ENCODE data around the gene DPYSL5. TPM values are rescaled to one million over a fixed set of nuclear protein-coding genes. Genes with fewer than 3 reads are reported as not detected.

Gene DPYSL5
- total and polyA plus RNA-seq, 2 donors (not counting 1 experiment from before 2014, with no cell fraction given) = not detected

DNA sequence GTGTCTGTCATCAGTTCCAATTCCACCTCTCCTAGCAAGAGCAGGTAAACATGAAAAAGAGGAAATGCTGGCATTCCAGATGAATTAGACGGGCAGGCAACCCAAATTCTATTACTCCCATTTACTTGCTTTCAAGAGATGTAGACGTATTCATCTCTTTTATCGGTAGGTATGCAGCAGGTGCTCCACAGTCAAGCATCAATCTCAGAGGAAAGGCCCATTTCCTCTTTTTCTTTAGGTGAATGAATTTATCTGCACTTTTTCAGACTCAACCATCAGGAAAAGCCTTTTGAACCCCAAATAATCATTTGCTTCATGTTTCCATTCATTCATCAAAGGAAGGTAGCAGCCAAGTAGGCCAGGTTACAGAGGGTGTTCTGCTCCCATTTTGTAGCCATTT is 27.9 kb downstream of the DPYSL5 start:
- intact Hi-C loops (cut with micrococcal nuclease) = no loop called here
- Histone ChIP-seq H3K79me2 (ENCODE audit: control insufficient read depth, insufficient read depth, low read length) (no peaks in the 10 kb centered on the region), H3K4me1 (ENCODE audit: control insufficient read depth in 2 of 2, insufficient read depth in 2 of 2, low read length in 2 of 2) (no peaks in the 10 kb centered on the region), H3K9ac (ENCODE audit: low read length) (no peak overlapping the region), H3K4me3 (ENCODE audit: control extremely low read depth in 1 of 5, extremely low read depth in 1 of 5, insufficient read depth in 1 of 5, low read depth in 2 of 5, low read length in 4 of 5) (no peak overlapping the region), H4K20me1 (ENCODE audit: control insufficient read depth, insufficient read depth, low read length, poor library complexity, severe bottlenecking) (no peaks in the 10 kb centered on the region), H2AFZ (ENCODE audit: insufficient read depth, low read depth, low read length, poor library complexity, severe bottlenecking) (no peak overlapping the region), H3K27me3 (replicated peaks in 1 of 4; ENCODE audit: control extremely low read depth in 1 of 4, control insufficient read depth in 3 of 4, insufficient read depth in 4 of 4, low read length in 3 of 4) (peaks cover 0 to 8% (median 0%) of the 10 kb centered on the region in 4 experiments), H3K36me3 (replicated peaks in 1 of 2; ENCODE audit: control extremely low read depth in 1 of 2, control insufficient read depth in 1 of 2, extremely low read depth in 1 of 2, insufficient read depth in 2 of 2, low read length in 1 of 2) (no peaks in the 10 kb centered on the region), H3K27ac (ENCODE audit: low read length in 2 of 2) (no peak overlapping the region), H3K4me2 (replicated peaks; ENCODE audit: low read depth, low read length, poor library complexity, severe bottlenecking) (no peak overlapping the region), H3K9me3 (ENCODE audit: control extremely low read depth in 1 of 3, control insufficient read depth in 2 of 3, insufficient read depth in 1 of 3, low read length in 2 of 3) (no peaks in the 10 kb centered on the region)
- Mint-ChIP-seq H3K4me1 (no peaks in the 10 kb centered on the region), H3K4me3 (no peak overlapping the region), H3K27ac (no peak overlapping the region), H3K9me3 (ENCODE audit: insufficient read depth) (no peaks in the 10 kb centered on the region), H3K27me3 (peaks cover 38% of the 10 kb centered on the region)
- POLR2A ChIA-PET = no interaction called here
- DNase-seq (no peak), ATAC-seq (ENCODE audit: low read depth) (no peak)
- TF ChIP-seq EZH2 (IDR thresholded peaks at IDR 0.05; ENCODE audit: borderline replicate concordance, insufficient read depth, low read depth, low read length, poor library complexity, severe bottlenecking) = no peak
- TF ChIP-seq, protein P1, sequence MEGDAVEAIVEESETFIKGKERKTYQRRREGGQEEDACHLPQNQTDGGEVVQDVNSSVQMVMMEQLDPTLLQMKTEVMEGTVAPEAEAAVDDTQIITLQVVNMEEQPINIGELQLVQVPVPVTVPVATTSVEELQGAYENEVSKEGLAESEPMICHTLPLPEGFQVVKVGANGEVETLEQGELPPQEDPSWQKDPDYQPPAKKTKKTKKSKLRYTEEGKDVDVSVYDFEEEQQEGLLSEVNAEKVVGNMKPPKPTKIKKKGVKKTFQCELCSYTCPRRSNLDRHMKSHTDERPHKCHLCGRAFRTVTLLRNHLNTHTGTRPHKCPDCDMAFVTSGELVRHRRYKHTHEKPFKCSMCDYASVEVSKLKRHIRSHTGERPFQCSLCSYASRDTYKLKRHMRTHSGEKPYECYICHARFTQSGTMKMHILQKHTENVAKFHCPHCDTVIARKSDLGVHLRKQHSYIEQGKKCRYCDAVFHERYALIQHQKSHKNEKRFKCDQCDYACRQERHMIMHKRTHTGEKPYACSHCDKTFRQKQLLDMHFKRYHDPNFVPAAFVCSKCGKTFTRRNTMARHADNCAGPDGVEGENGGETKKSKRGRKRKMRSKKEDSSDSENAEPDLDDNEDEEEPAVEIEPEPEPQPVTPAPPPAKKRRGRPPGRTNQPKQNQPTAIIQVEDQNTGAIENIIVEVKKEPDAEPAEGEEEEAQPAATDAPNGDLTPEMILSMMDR (IDR thresholded peaks at IDR 0.05) = no peak
- WGBS (ENCODE audit: insufficient coverage) = no CpG with 5 or more reads among the region's 3 CpGs
- CTCF ChIA-PET = interaction anchor here (1.4 kb wide), 1 partner anchor 30 kb away, joined by 3 read pairs; no protein-coding TSS in a partner anchor

DNA sequence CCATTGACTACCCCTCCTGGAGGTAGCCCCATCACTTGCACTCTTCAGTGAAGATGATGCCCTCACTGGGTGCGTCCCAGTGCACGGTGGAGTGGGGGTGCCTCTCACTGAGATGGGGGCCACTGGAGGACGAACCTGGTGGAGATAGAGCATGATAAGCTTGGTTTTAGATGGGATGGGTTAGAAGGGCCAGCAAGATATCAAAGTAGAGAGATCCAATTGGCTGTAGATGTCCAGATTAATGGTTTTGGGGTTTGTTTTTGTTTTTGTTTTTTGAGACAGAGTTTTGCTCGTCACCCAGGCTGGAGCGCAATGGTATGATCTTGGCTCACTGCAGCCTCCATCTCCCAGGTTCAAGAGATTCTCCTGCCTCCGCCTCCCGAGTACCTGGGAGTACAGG is 28.3 kb downstream of the DPYSL5 start:
- H3K9me3 Mint-ChIP-seq (ENCODE audit: insufficient read depth) = no peaks in the 10 kb centered on the region
- TF ChIP-seq EZH2 (IDR thresholded peaks at IDR 0.05; ENCODE audit: borderline replicate concordance, insufficient read depth, low read depth, low read length, poor library complexity, severe bottlenecking) = no peak
- TF ChIP-seq, protein P1 (IDR thresholded peaks at IDR 0.05) = no peak
- H3K79me2 ChIP-seq (ENCODE audit: control insufficient read depth, insufficient read depth, low read length) = no peaks in the 10 kb centered on the region
- CTCF ChIA-PET = no interaction called here
- H3K27me3 ChIP-seq (replicated peaks in 1 of 4; ENCODE audit: control extremely low read depth in 1 of 4, control insufficient read depth in 3 of 4, insufficient read depth in 4 of 4, low read length in 3 of 4) = peaks cover 0 to 5% (median 0%) of the 10 kb centered on the region in 4 experiments
- no peak for ATAC-seq (ENCODE audit: low read depth)
- H3K4me2 ChIP-seq (replicated peaks; ENCODE audit: low read depth, low read length, poor library complexity, severe bottlenecking) = no peak overlapping the region
- intact Hi-C loops (cut with micrococcal nuclease) = no loop called here
- no peak overlapping the region for H3K9ac ChIP-seq (ENCODE audit: low read length)
- H3K9me3 ChIP-seq (ENCODE audit: control extremely low read depth in 1 of 3, control insufficient read depth in 2 of 3, insufficient read depth in 1 of 3, low read length in 2 of 3) = no peaks in the 10 kb centered on the region
- WGBS (ENCODE audit: insufficient coverage) = 90% methylated on average over 7 of the region's 7 CpGs
- H3K27ac Mint-ChIP-seq = no peak overlapping the region
- H3K4me1 ChIP-seq (ENCODE audit: control insufficient read depth in 2 of 2, insufficient read depth in 2 of 2, low read length in 2 of 2) = no peaks in the 10 kb centered on the region
- no peaks in the 10 kb centered on the region for H4K20me1 ChIP-seq (ENCODE audit: control insufficient read depth, insufficient read depth, low read length, poor library complexity, severe bottlenecking)
- H3K27me3 Mint-ChIP-seq = peaks cover 41% of the 10 kb centered on the region
- POLR2A ChIA-PET = no interaction called here
- no peaks in the 10 kb centered on the region for H3K4me1 Mint-ChIP-seq
- no peak for DNase-seq
- H2AFZ ChIP-seq (ENCODE audit: insufficient read depth, low read depth, low read length, poor library complexity, severe bottlenecking) = no peak overlapping the region
- H3K36me3 ChIP-seq (replicated peaks in 1 of 2; ENCODE audit: control extremely low read depth in 1 of 2, control insufficient read depth in 1 of 2, extremely low read depth in 1 of 2, insufficient read depth in 2 of 2, low read length in 1 of 2) = no peaks in the 10 kb centered on the region
- H3K4me3 ChIP-seq (ENCODE audit: control extremely low read depth in 1 of 5, extremely low read depth in 1 of 5, insufficient read depth in 1 of 5, low read depth in 2 of 5, low read length in 4 of 5) = no peak overlapping the region
- no peak overlapping the region for H3K27ac ChIP-seq (ENCODE audit: low read length in 2 of 2)
- H3K4me3 Mint-ChIP-seq = no peak overlapping the region

All from B cell (primary cell).